ENCODE measurements around the gene SNRNP25.

The SNRNP25 gene

DNA sequence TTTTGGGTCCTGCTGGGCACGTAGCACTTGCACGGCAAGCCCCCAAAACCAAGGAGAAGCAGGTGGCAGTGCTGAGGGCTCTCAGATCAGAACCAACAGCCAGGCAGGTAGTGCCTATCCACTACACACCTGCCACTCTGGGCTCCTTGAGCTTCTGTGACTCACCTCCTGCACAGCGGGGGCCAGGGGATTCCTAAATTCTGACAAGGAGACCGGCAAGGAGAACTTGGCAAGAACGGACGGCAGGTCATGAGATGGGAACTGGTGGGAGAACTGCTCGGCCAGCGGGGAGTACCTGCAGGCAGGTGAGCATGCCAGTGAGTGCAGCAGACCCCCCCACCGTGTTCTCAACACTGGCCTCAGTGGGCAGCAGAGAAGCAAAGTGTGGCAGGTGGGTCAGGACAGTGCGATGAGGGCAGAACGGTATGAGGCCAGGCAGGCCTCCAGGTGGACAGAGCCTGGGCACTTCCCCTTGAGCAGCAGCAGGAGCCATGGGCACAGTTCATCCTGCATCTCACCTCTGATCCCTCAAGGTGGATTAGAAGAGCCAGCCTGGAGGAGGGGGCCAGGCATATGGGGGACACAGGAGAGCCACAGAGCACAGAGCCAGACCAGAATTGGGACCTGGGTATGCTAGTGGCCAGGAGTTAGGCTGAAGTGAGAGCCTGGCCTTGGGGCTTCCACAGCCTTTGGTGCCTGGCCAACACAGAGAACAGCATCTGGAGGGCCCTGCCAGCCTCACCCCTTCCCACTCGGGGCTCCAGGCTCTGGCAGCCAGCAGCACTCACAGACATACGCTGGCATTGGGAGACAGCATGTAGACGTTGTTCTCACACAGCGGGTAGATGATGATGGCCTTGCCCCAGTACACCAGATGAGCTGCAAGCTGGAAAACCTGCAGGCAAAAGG lies 39.1 kb downstream of the SNRNP25 start:
- H3K9ac ChIP-seq (ENCODE audit: low read depth, low read length, poor library complexity), result no peak overlapping the region
- no peak overlapping the region for H3K4ac ChIP-seq (ENCODE audit: low read length)
- H2AK5ac ChIP-seq (ENCODE audit: low read depth, low read length), result no peak overlapping the region
- H3K9me3 ChIP-seq (replicated peaks in 1 of 2; ENCODE audit: control insufficient read depth in 2 of 2, insufficient read depth in 1 of 2, low read depth in 1 of 2, low read length in 2 of 2), result peaks cover 0 to 1% of the 10 kb centered on the region in 2 donors
- WGBS, 2 donors (ENCODE audit: extremely low coverage in 2 of 2, insufficient read length in 2 of 2, insufficient replicate concordance in 1 of 2), result no CpG with 5 or more reads among the region's 15 CpGs
- H3K4me3 ChIP-seq (ENCODE audit: low read length in 2 of 2), result peak overlapping the region in 1 of 2 donors; percentile 41
- H2BK120ac ChIP-seq (ENCODE audit: low read depth, low read length), result no peak overlapping the region
- peak overlapping the region; percentile 66 for H2BK5ac ChIP-seq (ENCODE audit: low read length)
- peak overlapping the region; percentile 36 for H2BK12ac ChIP-seq (ENCODE audit: low read length)
- no peak overlapping the region for H3K27ac ChIP-seq (replicated peaks; ENCODE audit: low read length)
- peaks cover 4% of the 10 kb centered on the region for H3K79me1 ChIP-seq (ENCODE audit: low read depth, low read length)
- peak overlapping the region; percentile 2 for H3K4me2 ChIP-seq (ENCODE audit: insufficient read depth, low read length, poor library complexity, severe bottlenecking)
- no peak overlapping the region for H2BK15ac ChIP-seq (ENCODE audit: low read length)
- DNase-seq (ENCODE audit: low spot score), result no peak
- H3K36me3 ChIP-seq (replicated peaks in 1 of 2; ENCODE audit: control insufficient read depth in 2 of 2, insufficient read depth in 2 of 2, low read length in 2 of 2), result peaks cover 13 to 31% of the 10 kb centered on the region in 2 donors
- H3K18ac ChIP-seq (ENCODE audit: low read length), result no peak overlapping the region
- H3K4me1 ChIP-seq (ENCODE audit: control insufficient read depth in 2 of 2, insufficient read depth in 1 of 2, low read depth in 1 of 2, low read length in 2 of 2), result no peaks in the 10 kb centered on the region
- H3K14ac ChIP-seq (ENCODE audit: low read length), result no peak overlapping the region
- H2AFZ ChIP-seq (ENCODE audit: low read length), result no peak overlapping the region
- no peak overlapping the region for H4K91ac ChIP-seq (ENCODE audit: low read depth, low read length, poor library complexity)
- H4K8ac ChIP-seq (ENCODE audit: low read depth, low read length), result no peak overlapping the region
- peak overlapping the region; percentile 77 for H3K23ac ChIP-seq (ENCODE audit: low read depth, low read length, poor library complexity)
- no peaks in the 10 kb centered on the region for H3K27me3 ChIP-seq (ENCODE audit: control insufficient read depth in 3 of 3, insufficient read depth in 3 of 3, low read depth in 1 of 3, low read length in 3 of 3)

DNA sequence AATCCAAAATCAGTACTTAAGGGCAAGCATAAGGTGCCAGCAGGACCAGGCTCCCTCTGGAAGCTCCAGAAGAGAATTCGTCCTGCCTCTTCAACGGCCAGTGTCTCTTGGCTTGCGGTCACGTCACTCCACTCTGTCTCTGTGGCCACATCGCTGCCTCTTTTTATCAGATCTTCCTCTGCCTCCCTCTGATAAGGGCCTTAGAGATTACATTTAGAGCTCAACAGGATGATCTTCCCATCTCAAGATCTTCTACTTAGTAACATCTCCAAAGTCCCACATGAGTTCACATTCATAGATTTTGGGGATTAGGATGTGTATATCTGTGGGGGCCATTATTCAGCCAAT lies 41.3 kb downstream of the SNRNP25 start:
- H2AFZ ChIP-seq (ENCODE audit: low read length), result no peak overlapping the region
- H3K4me2 ChIP-seq (ENCODE audit: insufficient read depth, low read length, poor library complexity, severe bottlenecking), result no peak overlapping the region
- no peak overlapping the region for H4K91ac ChIP-seq (ENCODE audit: low read depth, low read length, poor library complexity)
- H4K8ac ChIP-seq (ENCODE audit: low read depth, low read length), result no peak overlapping the region
- no peak overlapping the region for H2AK5ac ChIP-seq (ENCODE audit: low read depth, low read length)
- H2BK5ac ChIP-seq (ENCODE audit: low read length), result no peak overlapping the region
- H3K27ac ChIP-seq (replicated peaks; ENCODE audit: low read length), result no peak overlapping the region
- no peak overlapping the region for H2BK120ac ChIP-seq (ENCODE audit: low read depth, low read length)
- H3K79me1 ChIP-seq (ENCODE audit: low read depth, low read length), result peaks cover 2% of the 10 kb centered on the region
- no peak overlapping the region for H3K18ac ChIP-seq (ENCODE audit: low read length)
- no peaks in the 10 kb centered on the region for H3K4me1 ChIP-seq (ENCODE audit: control insufficient read depth in 2 of 2, insufficient read depth in 1 of 2, low read depth in 1 of 2, low read length in 2 of 2)
- H3K4me3 ChIP-seq (ENCODE audit: low read length in 2 of 2), result no peak overlapping the region
- H3K9me3 ChIP-seq (replicated peaks in 1 of 2; ENCODE audit: control insufficient read depth in 2 of 2, insufficient read depth in 1 of 2, low read depth in 1 of 2, low read length in 2 of 2), result peaks cover 0 to 1% of the 10 kb centered on the region in 2 donors
- H3K14ac ChIP-seq (ENCODE audit: low read length), result no peak overlapping the region
- no peaks in the 10 kb centered on the region for H3K27me3 ChIP-seq (ENCODE audit: control insufficient read depth in 3 of 3, insufficient read depth in 3 of 3, low read depth in 1 of 3, low read length in 3 of 3)
- H2BK15ac ChIP-seq (ENCODE audit: low read length), result no peak overlapping the region
- no peak overlapping the region for H3K23ac ChIP-seq (ENCODE audit: low read depth, low read length, poor library complexity)
- WGBS, 2 donors (ENCODE audit: extremely low coverage in 2 of 2, insufficient read length in 2 of 2, insufficient replicate concordance in 1 of 2), result no CpG with 5 or more reads among the region's 5 CpGs
- H2BK12ac ChIP-seq (ENCODE audit: low read length), result no peak overlapping the region
- H3K9ac ChIP-seq (ENCODE audit: low read depth, low read length, poor library complexity), result no peak overlapping the region
- H3K4ac ChIP-seq (ENCODE audit: low read length), result no peak overlapping the region
- DNase-seq (ENCODE audit: low spot score), result no peak
- H3K36me3 ChIP-seq (replicated peaks in 1 of 2; ENCODE audit: control insufficient read depth in 2 of 2, insufficient read depth in 2 of 2, low read length in 2 of 2), result peaks cover 8 to 20% of the 10 kb centered on the region in 2 donors

DNA sequence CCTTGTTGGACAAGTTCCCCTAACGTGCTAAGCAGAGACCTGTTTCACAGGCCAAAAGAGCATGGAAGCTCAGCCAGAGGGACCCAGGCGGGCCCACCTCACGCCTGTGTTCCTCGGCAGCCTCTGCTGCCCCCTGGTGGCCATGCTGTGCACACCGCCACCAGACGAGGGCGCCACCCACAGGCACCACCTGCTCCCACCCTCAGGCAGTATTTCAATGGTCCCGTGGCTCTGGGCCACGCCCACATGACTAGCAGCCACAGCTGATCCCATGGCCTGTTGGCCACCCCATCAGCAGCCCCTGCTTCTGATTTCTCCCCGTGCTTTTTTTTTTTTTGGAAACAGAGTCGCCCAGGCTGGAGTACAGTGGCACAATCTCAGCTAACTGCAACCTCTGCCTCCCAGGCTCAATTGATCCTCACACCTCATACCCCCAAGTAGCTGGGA lies 43.3 kb downstream of the SNRNP25 start:
- Histone ChIP-seq H2BK120ac (ENCODE audit: low read depth, low read length) (no peak overlapping the region), H3K27me3 (ENCODE audit: control insufficient read depth in 3 of 3, insufficient read depth in 3 of 3, low read depth in 1 of 3, low read length in 3 of 3) (no peaks in the 10 kb centered on the region), H3K36me3 (replicated peaks in 1 of 2; ENCODE audit: control insufficient read depth in 2 of 2, insufficient read depth in 2 of 2, low read length in 2 of 2) (peaks cover 6 to 19% of the 10 kb centered on the region in 2 donors), H3K79me1 (ENCODE audit: low read depth, low read length) (peaks cover 2% of the 10 kb centered on the region), H3K4me2 (ENCODE audit: insufficient read depth, low read length, poor library complexity, severe bottlenecking) (no peak overlapping the region), H2BK5ac (ENCODE audit: low read length) (no peak overlapping the region), H4K8ac (ENCODE audit: low read depth, low read length) (no peak overlapping the region), H2BK15ac (ENCODE audit: low read length) (no peak overlapping the region), H4K91ac (ENCODE audit: low read depth, low read length, poor library complexity) (no peak overlapping the region), H3K9me3 (replicated peaks in 1 of 2; ENCODE audit: control insufficient read depth in 2 of 2, insufficient read depth in 1 of 2, low read depth in 1 of 2, low read length in 2 of 2) (no peaks in the 10 kb centered on the region), H3K4me1 (ENCODE audit: control insufficient read depth in 2 of 2, insufficient read depth in 1 of 2, low read depth in 1 of 2, low read length in 2 of 2) (no peaks in the 10 kb centered on the region), H3K23ac (ENCODE audit: low read depth, low read length, poor library complexity) (no peak overlapping the region), H3K14ac (ENCODE audit: low read length) (no peak overlapping the region), H3K4me3 (ENCODE audit: low read length in 2 of 2) (no peak overlapping the region), H2AK5ac (ENCODE audit: low read depth, low read length) (no peak overlapping the region), H2AFZ (ENCODE audit: low read length) (no peak overlapping the region), H2BK12ac (ENCODE audit: low read length) (no peak overlapping the region), H3K18ac (ENCODE audit: low read length) (no peak overlapping the region), H3K27ac (replicated peaks; ENCODE audit: low read length) (no peak overlapping the region), H3K9ac (ENCODE audit: low read depth, low read length, poor library complexity) (no peak overlapping the region), H3K4ac (ENCODE audit: low read length) (no peak overlapping the region)
- WGBS, 2 donors (ENCODE audit: extremely low coverage in 2 of 2, insufficient read length in 2 of 2, insufficient replicate concordance in 1 of 2), result no CpG with 5 or more reads among the region's 11 CpGs
- peak; percentile 84 for DNase-seq (ENCODE audit: low spot score)

- Histone ChIP-seq H3K27ac (replicated peaks; ENCODE audit: low read length) (no peak overlapping the region), H2BK15ac (ENCODE audit: low read length) (no peak overlapping the region), H3K4ac (ENCODE audit: low read length) (no peak overlapping the region), H2AK5ac (ENCODE audit: low read depth, low read length) (peak overlapping the region; percentile 54), H3K36me3 (replicated peaks in 1 of 2; ENCODE audit: control insufficient read depth in 2 of 2, insufficient read depth in 2 of 2, low read length in 2 of 2) (peaks cover 6 to 12% of the 10 kb centered on the region in 2 donors), H4K8ac (ENCODE audit: low read depth, low read length) (peak overlapping the region; percentile 20), H2BK5ac (ENCODE audit: low read length) (no peak overlapping the region), H3K23ac (ENCODE audit: low read depth, low read length, poor library complexity) (peak overlapping the region; percentile 44), H2BK12ac (ENCODE audit: low read length) (no peak overlapping the region), H2BK120ac (ENCODE audit: low read depth, low read length) (no peak overlapping the region), H3K4me2 (ENCODE audit: insufficient read depth, low read length, poor library complexity, severe bottlenecking) (no peak overlapping the region), H3K79me1 (ENCODE audit: low read depth, low read length) (no peaks in the 10 kb centered on the region), H3K18ac (ENCODE audit: low read length) (no peak overlapping the region), H3K4me1 (ENCODE audit: control insufficient read depth in 2 of 2, insufficient read depth in 1 of 2, low read depth in 1 of 2, low read length in 2 of 2) (no peaks in the 10 kb centered on the region), H3K14ac (ENCODE audit: low read length) (no peak overlapping the region), H3K27me3 (ENCODE audit: control insufficient read depth in 3 of 3, insufficient read depth in 3 of 3, low read depth in 1 of 3, low read length in 3 of 3) (no peaks in the 10 kb centered on the region), H3K4me3 (ENCODE audit: low read length in 2 of 2) (no peak overlapping the region), H2AFZ (ENCODE audit: low read length) (no peak overlapping the region), H4K91ac (ENCODE audit: low read depth, low read length, poor library complexity) (peak overlapping the region; percentile 34), H3K9ac (ENCODE audit: low read depth, low read length, poor library complexity) (peak overlapping the region; percentile 31), H3K9me3 (replicated peaks in 1 of 2; ENCODE audit: control insufficient read depth in 2 of 2, insufficient read depth in 1 of 2, low read depth in 1 of 2, low read length in 2 of 2) (no peaks in the 10 kb centered on the region)
- DNase-seq (ENCODE audit: low spot score), result no peak
- WGBS, 2 donors (ENCODE audit: extremely low coverage in 2 of 2, insufficient read length in 2 of 2, insufficient replicate concordance in 1 of 2), result no CpG with 5 or more reads among the region's 8 CpGs
Observed at GRCh38 chr16:97822-98221, 44.2 kb downstream of the SNRNP25 start.

All from neuronal stem cell (in vitro differentiated cells).